Measurements from ENCODE around the gene ATG16L1.

Gene ATG16L1

GRCh38 chr2:233295891-233296290 lies 44.4 kb downstream of the ATG16L1 start:
- DNase-seq (ENCODE audit: low spot score), result no peak

- DNase-seq (ENCODE audit: low spot score), result no peak
These were observed 45.6 kb downstream of the ATG16L1 start for GRCh38 chr2:233297076-233297475.

- DNase-seq (ENCODE audit: low spot score), result no peak
These were observed 48.9 kb downstream of the ATG16L1 start for GRCh38 chr2:233300401-233300800.

GRCh38 chr2:233301248-233301647 lies 49.8 kb downstream of the ATG16L1 start:
- no peak for DNase-seq (ENCODE audit: low spot score)

GRCh38 chr2:233301811-233302210 lies 50.3 kb downstream of the ATG16L1 start:
- DNase-seq (ENCODE audit: low spot score), result no peak

- no peak for DNase-seq (ENCODE audit: low spot score)
These were observed 51.8 kb downstream of the ATG16L1 start for GRCh38 chr2:233303252-233303651.

GRCh38 chr2:233307565-233307964 lies 56.1 kb downstream of the ATG16L1 start, which contains the start of gene SAG:
Gene SAG, plus strand, starts transcription at chr2:233307816. Its CDS starts 1,374 bp downstream, at chr2:233309190.
- DNase-seq (ENCODE audit: low spot score), result no peak

GRCh38 chr2:233311241-233311926 lies 59.9 kb downstream of the ATG16L1 start:
- DNase-seq (ENCODE audit: low spot score), result no peak

- DNase-seq (ENCODE audit: low spot score), result no peak
These were observed 61.4 kb downstream of the ATG16L1 start for GRCh38 chr2:233312874-233313273.

- no peak for DNase-seq (ENCODE audit: low spot score)
These were observed 62.9 kb downstream of the ATG16L1 start for GRCh38 chr2:233314180-233314925.

- DNase-seq (ENCODE audit: low spot score), result no peak
These were observed 65.9 kb downstream of the ATG16L1 start for GRCh38 chr2:233317196-233317943.

GRCh38 chr2:233319256-233319655 lies 67.8 kb downstream of the ATG16L1 start:
- no peak for DNase-seq (ENCODE audit: low spot score)

- DNase-seq (ENCODE audit: low spot score), result no peak
These were observed 69.0 kb downstream of the ATG16L1 start for GRCh38 chr2:233320470-233320869.

GRCh38 chr2:233321166-233321565 lies 69.7 kb downstream of the ATG16L1 start:
- no peak for DNase-seq (ENCODE audit: low spot score)

GRCh38 chr2:233323851-233324250 lies 72.4 kb downstream of the ATG16L1 start:
- no peak for DNase-seq (ENCODE audit: low spot score)

- DNase-seq (ENCODE audit: low spot score), result no peak
These were observed 73.8 kb downstream of the ATG16L1 start for GRCh38 chr2:233325256-233325655.

GRCh38 chr2:233325814-233326213 lies 74.3 kb downstream of the ATG16L1 start:
- DNase-seq (ENCODE audit: low spot score), result no peak

- DNase-seq (ENCODE audit: low spot score), result no peak
These were observed 75.0 kb downstream of the ATG16L1 start for GRCh38 chr2:233326500-233326899.

- no peak for DNase-seq (ENCODE audit: low spot score)
These were observed 77.4 kb downstream of the ATG16L1 start for GRCh38 chr2:233328922-233329321.

GRCh38 chr2:233329489-233330135 lies 78.1 kb downstream of the ATG16L1 start:
- DNase-seq (ENCODE audit: low spot score), result no peak

- DNase-seq (ENCODE audit: low spot score), result no peak
These were observed 80.1 kb downstream of the ATG16L1 start for GRCh38 chr2:233331536-233331935.

GRCh38 chr2:233332125-233332524 lies 80.7 kb downstream of the ATG16L1 start:
- no peak for DNase-seq (ENCODE audit: low spot score)
